K562 (cell line): ENCODE measurements around the gene PFKP. TPM values are rescaled to one million over a fixed set of nuclear protein-coding genes. Genes with fewer than 3 reads are reported as not detected.

Experiments
- ARID1B ChIP-seq: fragments of 450-650 bp; IDR thresholded peaks from 2 replicates; pipeline ENCODE4 v1.6.1; 2016; ENCODE audit warnings: antibody characterized with exemption, mild to moderate bottlenecking, inconsistent platforms
- BRD9 ChIP-seq: fragments of 450-650 bp; IDR thresholded peaks from 2 replicates; pipeline ENCODE4 v1.6.1; 2018; ENCODE audit warnings: low read depth; ENCODE audit not compliant: partially characterized antibody
- BRF1 ChIP-seq: IDR thresholded peaks from 3 replicates; pipeline ENCODE4 v1.6.1; 2011; ENCODE audit warnings: borderline replicate concordance, mild to moderate bottlenecking; ENCODE audit not compliant: insufficient read length; ENCODE audit errors: extremely low read depth
- CCNT2 ChIP-seq: IDR thresholded peaks from 2 replicates; pipeline ENCODE4 v1.6.1; 2011; ENCODE audit warnings: borderline replicate concordance, low read depth, mild to moderate bottlenecking, moderate library complexity, mixed read lengths, low read length; ENCODE audit not compliant: insufficient read length; ENCODE audit errors: extremely low read depth
- HCFC1 ChIP-seq: IDR thresholded peaks from 2 replicates; pipeline ENCODE4 v1.6.1; 2012; ENCODE audit warnings: low read depth, low read length, improper control_type of control experiment
- HLTF ChIP-seq: fragments of 450-650 bp; IDR thresholded peaks from 2 replicates; pipeline ENCODE4 v1.6.1; 2016
- KDM1A ChIP-seq, 2 experiments: fragments of 450-650 bp; IDR thresholded peaks; 2 replicates each; pipeline ENCODE4 v1.6.1; 2016; ENCODE audit warnings: mild to moderate bottlenecking in 2 of 2
- NCOA6 ChIP-seq: fragments of 450-650 bp; IDR thresholded peaks from 2 replicates; pipeline ENCODE4 v1.6.1; 2017; ENCODE audit warnings: mild to moderate bottlenecking
- PHB ChIP-seq: fragments of 250-450 bp; sonication (Bioruptor Pico); IDR thresholded peaks from 2 replicates; pipeline ENCODE4 v1.5.0; 2021
- PHF8 ChIP-seq: fragments of 200-600 bp; sonication (generic); IDR thresholded peaks from 2 replicates; pipeline ENCODE4 v1.6.1; 2012; ENCODE audit warnings: mixed run types, mild to moderate bottlenecking, inconsistent platforms, low read length, moderate library complexity, borderline replicate concordance
- POLR3A ChIP-seq: IDR thresholded peaks from 2 replicates; pipeline ENCODE4 v1.6.1; 2011; ENCODE audit warnings: borderline replicate concordance, mild to moderate bottlenecking, moderate library complexity; ENCODE audit not compliant: insufficient read length, insufficient read depth; ENCODE audit errors: extremely low read depth
- SIN3B ChIP-seq: fragments of 450-650 bp; IDR thresholded peaks from 2 replicates; pipeline ENCODE4 v1.6.1; 2017; ENCODE audit warnings: low read depth, mild to moderate bottlenecking, moderate library complexity
- SIRT6 ChIP-seq: IDR thresholded peaks from one replicate; pipeline ENCODE4 v1.6.1; 2012; ENCODE audit warnings: low read depth, mild to moderate bottlenecking, control low read depth, inconsistent platforms, low read length, moderate library complexity
- SMAD3 ChIP-seq: fragments of 450-650 bp; formaldehyde crosslinking; conservative IDR thresholded peaks from 2 replicates; pipeline ENCODE4 v1.4.0; 2020; ENCODE audit warnings: mild to moderate bottlenecking
- SOX6 ChIP-seq: fragments of 450-650 bp; IDR thresholded peaks from 2 replicates; pipeline ENCODE4 v1.6.1; 2014; ENCODE audit warnings: mild to moderate bottlenecking
- ZBED1 ChIP-seq: IDR thresholded peaks from 2 replicates; pipeline ENCODE4 v1.6.1; 2014
- ZFX ChIP-seq: sonication (generic); formaldehyde crosslinking; IDR thresholded peaks from 2 replicates; pipeline ENCODE4 v1.8.0; 2022; ENCODE audit warnings: mild to moderate bottlenecking, missing genetic modification reagents, moderate library complexity
- ZKSCAN1 ChIP-seq: fragments of 150-350 bp; IDR thresholded peaks from 2 replicates; pipeline ENCODE4 v1.6.1; 2016; ENCODE audit warnings: low read depth, low read length
- ZNF263 ChIP-seq: sonication (generic); formaldehyde crosslinking; IDR thresholded peaks from 2 replicates; pipeline ENCODE4 v1.8.0; 2022; ENCODE audit warnings: mild to moderate bottlenecking, missing genetic modification reagents, borderline replicate concordance
- ZNF583 ChIP-seq: fragments of 250-450 bp; sonication (Bioruptor Pico); IDR thresholded peaks from 2 replicates; pipeline ENCODE4 v1.4.0; 2020
- ZNF668 ChIP-seq: fragments of 250-450 bp; sonication (Bioruptor Pico); IDR thresholded peaks from 2 replicates; pipeline ENCODE4 v1.8.0; 2022; ENCODE audit warnings: mild to moderate bottlenecking, inconsistent platforms
- polyA plus RNA-seq, 8 experiments: library from polyadenylated mRNA; depleted of rRNA in 4 of 8; stranded (reverse) in 5 of 8; unstranded in 3 of 8; fragments of >200 nt; fragmentation: Nextera tagmentation in 2 of 8; fragmentation: Illumina TruSeq in 1 of 8; extraction: Ambion mirVana in 2 of 8; extraction: Trizol in 1 of 8; gene quantifications; 2 replicates each; pipeline versions ENCODE4 v1.2.1 to v1.2.3, GENCODE V29; 2011 to 2014; ENCODE audit warnings: inconsistent platforms in 1 of 8, missing spikeins in 1 of 8
- total RNA-seq, 7 experiments: library from RNA; depleted of rRNA in 6 of 7; stranded (reverse); fragments of >200 nt in 6 of 7; fragmentation: Illumina TruSeq in 2 of 7; extraction: Trizol in 2 of 7; gene quantifications; 2 replicates each; pipeline versions ENCODE4 v1.2.1 to v1.2.3, GENCODE V29; 2011 to 2021; ENCODE audit warnings: low replicate concordance in 1 of 7
- TF ChIP-seq, protein P1 (sequence below), 3 experiments: fragments of 200-800 bp in 1 of 3; fragments of 250-450 bp in 1 of 3; fragments of 450-650 bp in 1 of 3; sonication (Bioruptor Pico) in 1 of 3; sonication (Bioruptor generic) in 1 of 3; formaldehyde crosslinking in 1 of 3; IDR thresholded peaks; 2 replicates each; pipeline versions ENCODE4 v1.6.1 to v1.8.0; 2016 to 2022; ENCODE audit warnings: mild to moderate bottlenecking in 2 of 3, missing genetic modification characterization in 2 of 3, missing compliant biosample characterization in 1 of 3, moderate library complexity in 1 of 3
- TF ChIP-seq, protein P2 (sequence below), 2 experiments: fragments of 150-350 bp in 1 of 2; IDR thresholded peaks; 2 replicates each; pipeline ENCODE4 v1.6.1; 2012 to 2016; ENCODE audit warnings: low read depth in 2 of 2, low read length in 2 of 2, mild to moderate bottlenecking in 1 of 2, moderate library complexity in 1 of 2

Gene PFKP
- total and polyA plus RNA-seq, 9 of the 15 experiments (the other 6 are each of a cell fraction or from before 2014, with no cell fraction given), result 23.5 to 116 (median 62.1) TPM

GRCh38 chr10:3045471-3046209, 21.7 kb upstream of the PFKP start (continued):
- TF ChIP-seq, protein P1, sequence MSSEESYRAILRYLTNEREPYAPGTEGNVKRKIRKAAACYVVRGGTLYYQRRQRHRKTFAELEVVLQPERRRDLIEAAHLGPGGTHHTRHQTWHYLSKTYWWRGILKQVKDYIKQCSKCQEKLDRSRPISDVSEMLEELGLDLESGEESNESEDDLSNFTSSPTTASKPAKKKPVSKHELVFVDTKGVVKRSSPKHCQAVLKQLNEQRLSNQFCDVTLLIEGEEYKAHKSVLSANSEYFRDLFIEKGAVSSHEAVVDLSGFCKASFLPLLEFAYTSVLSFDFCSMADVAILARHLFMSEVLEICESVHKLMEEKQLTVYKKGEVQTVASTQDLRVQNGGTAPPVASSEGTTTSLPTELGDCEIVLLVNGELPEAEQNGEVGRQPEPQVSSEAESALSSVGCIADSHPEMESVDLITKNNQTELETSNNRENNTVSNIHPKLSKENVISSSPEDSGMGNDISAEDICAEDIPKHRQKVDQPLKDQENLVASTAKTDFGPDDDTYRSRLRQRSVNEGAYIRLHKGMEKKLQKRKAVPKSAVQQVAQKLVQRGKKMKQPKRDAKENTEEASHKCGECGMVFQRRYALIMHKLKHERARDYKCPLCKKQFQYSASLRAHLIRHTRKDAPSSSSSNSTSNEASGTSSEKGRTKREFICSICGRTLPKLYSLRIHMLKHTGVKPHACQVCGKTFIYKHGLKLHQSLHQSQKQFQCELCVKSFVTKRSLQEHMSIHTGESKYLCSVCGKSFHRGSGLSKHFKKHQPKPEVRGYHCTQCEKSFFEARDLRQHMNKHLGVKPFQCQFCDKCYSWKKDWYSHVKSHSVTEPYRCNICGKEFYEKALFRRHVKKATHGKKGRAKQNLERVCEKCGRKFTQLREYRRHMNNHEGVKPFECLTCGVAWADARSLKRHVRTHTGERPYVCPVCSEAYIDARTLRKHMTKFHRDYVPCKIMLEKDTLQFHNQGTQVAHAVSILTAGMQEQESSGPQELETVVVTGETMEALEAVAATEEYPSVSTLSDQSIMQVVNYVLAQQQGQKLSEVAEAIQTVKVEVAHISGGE (CRISPR knock-in tag; IDR thresholded peaks at IDR 0.05), result peak in 1 of 3 experiments; percentile 18; a peak in 1 of 6 replicates
- TF ChIP-seq SIRT6, result no peak
- peak; percentile 61 for TF ChIP-seq CCNT2
- no peak for TF ChIP-seq PHB (CRISPR knock-in tag)
- TF ChIP-seq POLR3A, result no peak
- TF ChIP-seq ARID1B, result peak; percentile 63; the same call in 1 of the 2 replicates
- peak; percentile 33 for TF ChIP-seq BRD9
- no peak for TF ChIP-seq HLTF
- no peak for TF ChIP-seq NCOA6
- no peak for TF ChIP-seq SIN3B
- TF ChIP-seq KDM1A (IDR thresholded peaks at IDR 0.05), result 0 out of 4 replicates have a peak, but pooled peaks of 1 of the 2 experiments have one; percentile 8
- TF ChIP-seq BRF1, result no peak
- TF ChIP-seq ZNF263 (CRISPR knock-in tag), result no peak
- no peak for TF ChIP-seq ZNF583 (CRISPR knock-in tag)
- no peak for TF ChIP-seq ZNF668 (CRISPR knock-in tag)
- TF ChIP-seq ZFX (CRISPR knock-in tag), result peak; percentile 60
- TF ChIP-seq SMAD3, result no peak
- peak; percentile 28; the same call in 1 of the 2 replicates for TF ChIP-seq SOX6
- TF ChIP-seq ZKSCAN1, result no peak
- TF ChIP-seq HCFC1, result no peak
- TF ChIP-seq PHF8, result peak; percentile 32; the same call in 1 of the 2 replicates
- no peak for TF ChIP-seq ZBED1
- TF ChIP-seq, protein P2, sequence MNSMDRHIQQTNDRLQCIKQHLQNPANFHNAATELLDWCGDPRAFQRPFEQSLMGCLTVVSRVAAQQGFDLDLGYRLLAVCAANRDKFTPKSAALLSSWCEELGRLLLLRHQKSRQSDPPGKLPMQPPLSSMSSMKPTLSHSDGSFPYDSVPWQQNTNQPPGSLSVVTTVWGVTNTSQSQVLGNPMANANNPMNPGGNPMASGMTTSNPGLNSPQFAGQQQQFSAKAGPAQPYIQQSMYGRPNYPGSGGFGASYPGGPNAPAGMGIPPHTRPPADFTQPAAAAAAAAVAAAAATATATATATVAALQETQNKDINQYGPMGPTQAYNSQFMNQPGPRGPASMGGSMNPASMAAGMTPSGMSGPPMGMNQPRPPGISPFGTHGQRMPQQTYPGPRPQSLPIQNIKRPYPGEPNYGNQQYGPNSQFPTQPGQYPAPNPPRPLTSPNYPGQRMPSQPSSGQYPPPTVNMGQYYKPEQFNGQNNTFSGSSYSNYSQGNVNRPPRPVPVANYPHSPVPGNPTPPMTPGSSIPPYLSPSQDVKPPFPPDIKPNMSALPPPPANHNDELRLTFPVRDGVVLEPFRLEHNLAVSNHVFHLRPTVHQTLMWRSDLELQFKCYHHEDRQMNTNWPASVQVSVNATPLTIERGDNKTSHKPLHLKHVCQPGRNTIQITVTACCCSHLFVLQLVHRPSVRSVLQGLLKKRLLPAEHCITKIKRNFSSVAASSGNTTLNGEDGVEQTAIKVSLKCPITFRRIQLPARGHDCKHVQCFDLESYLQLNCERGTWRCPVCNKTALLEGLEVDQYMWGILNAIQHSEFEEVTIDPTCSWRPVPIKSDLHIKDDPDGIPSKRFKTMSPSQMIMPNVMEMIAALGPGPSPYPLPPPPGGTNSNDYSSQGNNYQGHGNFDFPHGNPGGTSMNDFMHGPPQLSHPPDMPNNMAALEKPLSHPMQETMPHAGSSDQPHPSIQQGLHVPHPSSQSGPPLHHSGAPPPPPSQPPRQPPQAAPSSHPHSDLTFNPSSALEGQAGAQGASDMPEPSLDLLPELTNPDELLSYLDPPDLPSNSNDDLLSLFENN (IDR thresholded peaks at IDR 0.05; ENCODE audit: low read depth in 2 of 2, low read length in 2 of 2), result no peak
